GM12864 (cell line): ENCODE results near the gene TMEM143.
"Not testable (repeated sequence)": the region's sequence is repeated elsewhere in the genome, so short reads cannot be mapped to it uniquely, and the experiment has no call there.

Experiments used
- DNase-seq: peaks from one replicate; pipeline ENCODE4 v3.0.0-alpha.2; 2011; ENCODE audit warnings: low read depth
- H3K4me3 ChIP-seq: 2 replicates; pipeline ENCODE4 v1.5.1; 2011; ENCODE audit warnings: mild to moderate bottlenecking, low read depth, low read length, control low read depth
- CTCF ChIP-seq: IDR thresholded peaks from 2 replicates; pipeline ENCODE4 v1.5.1; 2011; ENCODE audit warnings: low read depth, mild to moderate bottlenecking, moderate library complexity, low read length, control low read depth, inconsistent platforms; ENCODE audit errors: missing control alignments

The TMEM143 gene

GRCh38 chr19:48318286-48318987 is 45.3 kb downstream of the TMEM143 start:
- no peak overlapping the region for H3K4me3 ChIP-seq
- DNase-seq, result no peak
- no peak for TF ChIP-seq CTCF

GRCh38 chr19:48317708-48317960 is 46.1 kb downstream of the TMEM143 start:
- not testable (repeated sequence) for DNase-seq, H3K4me3 ChIP-seq

GRCh38 chr19:48315712-48316111 is 48.0 kb downstream of the TMEM143 start:
- TF ChIP-seq CTCF, result no peak
- DNase-seq, result no peak
- H3K4me3 ChIP-seq, result no peak overlapping the region

- no peak for TF ChIP-seq CTCF
- no peak for DNase-seq
- H3K4me3 ChIP-seq, result no peak overlapping the region
These were observed 52.4 kb downstream of the TMEM143 start for GRCh38 chr19:48311384-48311783.

- DNase-seq, result no peak
- TF ChIP-seq CTCF, result no peak
- H3K4me3 ChIP-seq, result no peak overlapping the region
These were observed 53.5 kb downstream of the TMEM143 start for GRCh38 chr19:48310227-48310626.

- not testable (repeated sequence) for H3K4me3 ChIP-seq, DNase-seq
These were observed 54.0 kb downstream of the TMEM143 start for GRCh38 chr19:48309731-48310130.

GRCh38 chr19:48308631-48309586 is 54.8 kb downstream of the TMEM143 start:
- TF ChIP-seq CTCF, result peak; percentile 17
- H3K4me3 ChIP-seq, result no peak overlapping the region
- no peak for DNase-seq

- DNase-seq, result no peak
- H3K4me3 ChIP-seq, result no peak overlapping the region
- no peak for TF ChIP-seq CTCF
These were observed 59.9 kb downstream of the TMEM143 start for GRCh38 chr19:48303866-48304265.
